Fibroblast of gingiva (primary cell): ENCODE measurements around the gene MSMB.
"Not testable (repeated sequence)": the region's sequence is repeated elsewhere in the genome, so short reads cannot be mapped to it uniquely, and the experiment has no call there.

Experiments used
- DNase-seq: peaks from one replicate; pipeline ENCODE4 v3.0.0-alpha.2; 2011; ENCODE audit warnings: low read depth

Gene MSMB

DNA sequence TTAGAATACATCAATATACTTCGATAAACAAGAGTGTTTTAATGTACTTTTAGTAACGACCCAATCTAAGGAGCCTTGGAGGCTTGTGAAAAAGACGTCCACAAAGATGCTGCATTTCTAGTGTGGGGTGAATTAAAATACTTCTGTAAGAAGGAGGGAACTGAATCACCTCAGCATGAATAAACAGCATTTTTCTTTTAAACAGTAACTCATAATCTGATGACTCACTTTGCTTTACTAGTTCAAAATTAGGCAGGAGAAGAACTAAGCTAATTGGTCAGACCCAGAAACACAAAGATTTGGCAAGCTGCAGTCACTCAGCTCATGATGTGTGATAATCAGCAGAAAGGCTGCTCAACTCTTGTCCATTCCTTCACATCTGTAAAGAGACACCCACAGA is 39.9 kb downstream of the MSMB start:
- DNase-seq, result peak; percentile 59

GRCh38 chr10:46005383-46005782 is 40.7 kb downstream of the MSMB start:
- no peak for DNase-seq

- no peak for DNase-seq
Observed at GRCh38 chr10:46004963-46005362, 41.1 kb downstream of the MSMB start.

DNA sequence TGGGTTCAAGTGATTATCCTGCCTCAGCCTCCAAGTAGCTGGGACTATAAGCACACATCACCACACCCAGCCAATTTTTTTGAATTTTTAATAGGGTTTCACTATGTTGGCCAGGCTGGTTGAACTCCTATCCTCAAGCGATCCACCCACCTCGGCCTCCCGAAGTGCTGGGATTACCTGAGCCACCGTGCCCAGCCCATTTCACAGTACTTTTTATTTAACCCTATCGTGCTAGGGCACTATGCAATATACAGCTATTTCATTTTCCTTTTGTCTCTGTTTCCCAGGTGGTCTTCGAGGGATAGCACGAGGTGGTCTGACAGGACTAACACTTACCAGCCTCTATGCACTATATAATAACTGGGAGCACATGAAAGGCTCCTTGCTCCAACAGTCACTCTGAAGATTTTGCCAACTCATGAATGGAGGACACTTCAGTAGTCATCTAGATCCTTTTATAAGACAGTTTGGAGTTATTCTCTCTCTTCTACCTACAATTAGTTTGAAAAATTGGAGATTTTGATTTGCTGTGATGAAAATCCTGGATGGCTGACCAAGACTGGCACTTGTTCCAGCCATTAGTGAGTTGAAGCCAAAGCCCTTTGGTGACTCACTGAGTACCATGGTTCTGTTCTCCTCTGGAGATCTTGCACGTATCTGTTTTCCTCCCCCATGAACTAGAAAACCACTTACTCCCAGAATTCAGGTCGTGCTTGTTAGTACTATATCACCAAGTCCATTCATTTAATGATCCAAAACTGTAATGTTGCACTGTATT is 43.0 kb downstream of the MSMB start:
- DNase-seq, result peak; percentile 18

- not testable (repeated sequence) for DNase-seq
Observed at GRCh38 chr10:46002189-46002687, 43.8 kb downstream of the MSMB start.

- DNase-seq, result no peak
Observed at GRCh38 chr10:46001187-46001756, 44.8 kb downstream of the MSMB start.

DNA sequence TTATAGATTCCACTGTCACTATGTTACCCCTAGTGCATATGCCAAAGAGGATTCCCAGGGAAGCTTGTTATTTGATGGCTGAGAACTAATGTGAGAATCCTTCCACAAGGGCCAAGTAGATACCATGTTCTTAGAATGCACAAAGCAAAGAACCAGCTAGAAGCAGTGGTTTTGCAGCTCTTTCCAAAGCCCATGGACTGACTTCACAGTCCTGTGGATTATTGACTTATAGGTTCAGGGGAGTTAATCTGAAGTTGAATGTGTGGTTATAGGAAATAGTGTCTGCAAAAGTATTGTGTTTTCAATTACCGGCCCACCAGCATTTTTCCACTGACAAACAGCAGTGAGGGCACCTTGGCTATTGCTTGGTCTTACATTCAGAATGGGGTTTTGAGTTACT is 45.5 kb downstream of the MSMB start:
- DNase-seq, result no peak

DNA sequence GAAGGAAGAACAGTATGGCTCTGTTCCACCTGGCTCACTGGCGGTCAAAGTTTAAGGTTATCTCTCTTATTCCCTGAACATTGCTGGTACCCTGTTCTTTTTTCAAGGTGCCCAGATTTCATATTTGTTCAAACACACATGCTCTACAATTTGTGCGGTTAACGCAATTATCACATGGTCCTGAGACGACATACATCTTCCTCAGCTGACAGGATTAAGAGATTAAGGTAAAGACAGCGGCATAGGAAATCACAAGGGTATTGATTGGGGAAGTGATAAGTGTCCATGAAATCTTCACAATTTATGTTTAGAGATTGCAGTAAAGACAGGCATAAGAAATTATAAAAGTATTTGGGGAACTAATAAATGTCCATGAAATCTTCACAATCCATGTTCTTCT is 46.1 kb downstream of the MSMB start:
- DNase-seq, result not testable (repeated sequence)

GRCh38 chr10:45997994-45998763 is 47.9 kb downstream of the MSMB start:
- DNase-seq, result no peak

DNA sequence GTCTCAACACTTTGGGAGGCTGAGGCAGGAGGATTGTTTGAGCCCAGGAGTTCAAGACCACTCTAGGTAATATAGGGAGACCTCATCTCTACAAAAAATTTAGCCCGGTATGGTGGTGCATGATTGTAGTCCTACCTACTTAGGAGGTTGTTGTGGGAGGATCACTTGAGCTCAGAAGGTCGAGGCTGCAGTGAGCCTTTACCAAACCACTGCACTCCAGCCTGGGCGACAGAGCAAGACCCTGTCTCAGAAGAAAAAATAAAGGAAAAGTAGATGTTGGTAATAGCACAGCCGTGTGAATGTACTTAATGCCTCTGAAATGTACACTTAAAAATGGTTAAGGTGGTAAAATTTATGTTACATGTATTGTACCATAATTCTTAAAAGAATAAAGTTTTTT is 48.5 kb downstream of the MSMB start:
- no peak for DNase-seq

DNA sequence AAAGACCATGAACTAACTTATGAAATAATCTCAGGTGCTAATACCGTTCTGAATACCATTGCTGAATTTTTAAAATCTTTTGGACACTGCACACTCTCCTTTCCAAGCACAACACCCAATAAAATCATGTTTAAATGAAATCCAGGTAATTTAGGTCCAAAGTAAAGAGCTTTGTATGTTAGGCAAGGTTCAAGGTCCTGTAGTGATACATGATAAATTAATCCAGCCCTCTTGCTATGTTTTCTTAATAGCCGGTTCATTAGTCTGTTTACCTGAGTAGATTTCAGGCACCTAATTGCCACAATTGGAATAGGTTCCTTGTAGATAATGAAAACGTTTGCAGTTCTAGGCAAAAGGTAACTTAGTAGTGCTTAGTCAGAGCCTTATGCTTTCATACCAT is 60.5 kb downstream of the MSMB start:
- DNase-seq, result not testable (repeated sequence)

DNA sequence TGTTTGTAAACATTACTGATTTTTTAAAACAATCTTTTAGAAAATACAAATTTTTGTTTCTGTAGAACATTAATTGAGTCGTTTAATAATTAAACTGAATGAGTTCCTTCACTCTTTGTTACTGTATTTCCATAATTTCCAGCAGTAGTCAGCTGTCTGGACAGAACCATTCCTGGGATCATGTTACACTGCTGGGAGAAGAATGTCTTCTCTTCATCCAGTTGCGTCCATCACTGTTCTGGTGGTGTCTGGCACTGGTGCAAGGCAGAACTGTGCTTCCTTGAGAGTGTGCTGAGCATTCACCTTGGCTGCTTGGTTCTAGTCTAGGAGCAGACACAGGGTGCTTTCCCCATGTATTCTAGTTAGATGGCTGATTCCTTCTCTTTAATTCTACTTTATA is 61.6 kb downstream of the MSMB start:
- not testable (repeated sequence) for DNase-seq

- DNase-seq, result peak; percentile 53
Observed at GRCh38 chr10:45983538-45984186, 62.4 kb downstream of the MSMB start.
